CMK (cell line): ENCODE measurements around the gene SYNGR4.
A peak's percentile ranks its signal among the peaks of the same experiment; 100 is the strongest.

Source experiments
- DNase-seq: peaks from one replicate; pipeline ENCODE4 v3.0.0-alpha.2; 2010; ENCODE audit warnings: low read depth

SYNGR4 gene

GRCh38 chr19:48341515-48342413, 22.4 kb upstream of the SYNGR4 start:
- no peak for DNase-seq

- DNase-seq: no peak
Observed at GRCh38 chr19:48342414-48342738, 21.8 kb upstream of the SYNGR4 start.

- no peak for DNase-seq
Observed at GRCh38 chr19:48342841-48343540, 21.2 kb upstream of the SYNGR4 start.

- DNase-seq: no peak
Observed at GRCh38 chr19:48344892-48345291, 19.3 kb upstream of the SYNGR4 start.

- DNase-seq: no peak
Observed at GRCh38 chr19:48346191-48346590, 18.0 kb upstream of the SYNGR4 start.

GRCh38 chr19:48348045-48348444, 16.1 kb upstream of the SYNGR4 start:
- no peak for DNase-seq

- no peak for DNase-seq
Observed at GRCh38 chr19:48348737-48349136, 15.4 kb upstream of the SYNGR4 start.

- DNase-seq: no peak
Observed at GRCh38 chr19:48350856-48351255, 13.3 kb upstream of the SYNGR4 start.

- DNase-seq: peak; percentile 55
Observed at GRCh38 chr19:48351341-48351752, 12.8 kb upstream of the SYNGR4 start.

GRCh38 chr19:48353677-48354076, 10.5 kb upstream of the SYNGR4 start:
- DNase-seq: no peak

GRCh38 chr19:48354332-48354992, 9.7 kb upstream of the SYNGR4 start:
- no peak for DNase-seq

GRCh38 chr19:48355365-48355954, 8.7 kb upstream of the SYNGR4 start:
- DNase-seq: no peak

- no peak for DNase-seq
Observed at GRCh38 chr19:48359123-48359522, 5.0 kb upstream of the SYNGR4 start.

GRCh38 chr19:48361912-48362311, 2.3 kb upstream of the SYNGR4 start:
- DNase-seq: no peak

GRCh38 chr19:48362716-48363499, 1.3 kb upstream of the SYNGR4 start:
- peak; percentile 89 for DNase-seq

GRCh38 chr19:48363500-48363809, 712 bp upstream of the SYNGR4 start:
- DNase-seq: no peak

- no peak for DNase-seq
Observed at GRCh38 chr19:48364598-48365348, 606 bp downstream of the SYNGR4 start.

- DNase-seq: no peak
Observed at GRCh38 chr19:48365602-48366001, 1.4 kb downstream of the SYNGR4 start.

GRCh38 chr19:48367855-48368254, 3.7 kb downstream of the SYNGR4 start:
- DNase-seq: no peak

GRCh38 chr19:48368936-48369335, 4.8 kb downstream of the SYNGR4 start:
- no peak for DNase-seq

GRCh38 chr19:48370955-48371354, 6.8 kb downstream of the SYNGR4 start:
- no peak for DNase-seq
